K562 (cell line): ENCODE results near the gene KMT2D. TPM values are rescaled to one million over a fixed set of nuclear protein-coding genes. Genes with fewer than 3 reads are reported as not detected.

Experiments
- ATAC-seq: fragments of 200-7000 bp; cut with Tn5 transposase; 3 replicates; pipeline ENCODE4 v1.9.1; 2020; ENCODE audit warnings: moderate library complexity
- BruUV-seq: library from RNA; stranded (reverse); fragments of 400-500 nt; replicated peaks from 2 replicates; lab custom pipeline; 2021; lab: Mats Ljungman, UMichigan
- CTCF ChIA-PET: fragments of 300-600 bp; formaldehyde crosslinking; extraction: SDS; loops from one replicate; lab custom pipeline; 2021; ENCODE audit warnings: low intra/inter-chr PET ratio; lab: Yijun Ruan, JAX
- POLR2A ChIA-PET: fragments of 300-600, 350-650 bp; sonication (Branson Sonifier 250); formaldehyde crosslinking; extraction: SDS; loops from one replicate; lab custom pipeline; 2021; ENCODE audit warnings: antibody characterized with exemption, inconsistent platforms; lab: Yijun Ruan, JAX
- DNase-seq, 4 experiments: peaks; one replicate each; pipeline versions ENCODE4 v3.0.0 to v3.0.0-alpha.2; 2011 to 2018; ENCODE audit warnings: low spot score in 3 of 4, mixed read lengths in 3 of 4; ENCODE audit errors: extremely low read depth in 1 of 4
- FAIRE-seq: peaks from 2 replicates; lab custom pipeline; 2011; peaks lifted over from hg19 to GRCh38; lab: Jason Lieb, UNC
- H2AFZ ChIP-seq: 2 replicates; pipeline ENCODE4 v1.6.0; 2011; ENCODE audit warnings: low read depth, low read length, control low read depth, inconsistent platforms
- H3K27ac ChIP-seq: fragments of 200-600 bp; 3 replicates; pipeline ENCODE4 v1.8.0; 2011; ENCODE audit warnings: low read depth, mild to moderate bottlenecking, control low read depth, inconsistent platforms, low read length, moderate library complexity, mixed read lengths; ENCODE audit errors: extremely low read depth
- H3K27me3 ChIP-seq, 2 experiments: fragments of 300-600 bp in 1 of 2; 2 replicates in 1 of 2; 3 replicates in 1 of 2; pipeline versions ENCODE4 v1.6.0 to v1.8.0; 2011; ENCODE audit warnings: inconsistent platforms in 2 of 2, low read length in 2 of 2, mild to moderate bottlenecking in 1 of 2, mixed read lengths in 1 of 2, moderate library complexity in 1 of 2; ENCODE audit not compliant: control insufficient read depth in 2 of 2, insufficient read depth in 2 of 2
- H3K36me3 ChIP-seq: fragments of 300-600 bp; 3 replicates; pipeline ENCODE4 v1.8.0; 2011; ENCODE audit warnings: mild to moderate bottlenecking, low read length, inconsistent platforms; ENCODE audit not compliant: control insufficient read depth, insufficient read depth
- H3K4me1 ChIP-seq, 2 experiments: fragments of 200-600 bp in 1 of 2; replicated peaks in 1 of 2; 2 replicates in 1 of 2; 3 replicates in 1 of 2; pipeline versions ENCODE4 v1.5.1 to v1.8.0; 2011; ENCODE audit warnings: inconsistent platforms in 2 of 2, low read length in 2 of 2, mild to moderate bottlenecking in 1 of 2, mixed read lengths in 1 of 2, moderate library complexity in 1 of 2; ENCODE audit not compliant: control insufficient read depth in 2 of 2, insufficient read depth in 2 of 2
- H3K4me2 ChIP-seq: 2 replicates; pipeline ENCODE4 v1.6.1; 2011; ENCODE audit warnings: low read length, control low read depth, inconsistent platforms, mixed read lengths; ENCODE audit not compliant: insufficient read depth
- H3K4me3 ChIP-seq: fragments of 200-600 bp; sonication (generic), shearing (Covaris generic); 2 replicates; pipeline ENCODE4 v1.5.1; 2016; ENCODE audit warnings: control low read depth, inconsistent platforms
- H3K79me2 ChIP-seq: fragments of 200-600 bp; 3 replicates; pipeline ENCODE4 v1.8.0; 2011; ENCODE audit warnings: low read length, inconsistent platforms; ENCODE audit not compliant: control insufficient read depth, insufficient read depth
- H3K9ac ChIP-seq, 2 experiments: 2 replicates each; pipeline versions ENCODE4 v1.6.0 to v1.6.1; 2011; ENCODE audit warnings: low read depth in 2 of 2, low read length in 2 of 2, control low read depth in 1 of 2, inconsistent platforms in 1 of 2, mild to moderate bottlenecking in 1 of 2, mixed read lengths in 1 of 2; ENCODE audit not compliant: insufficient read depth in 1 of 2
- H3K9me1 ChIP-seq: one replicate; pipeline ENCODE4 v1.6.0; 2011; ENCODE audit warnings: inconsistent platforms, mild to moderate bottlenecking, low read length, moderate library complexity; ENCODE audit not compliant: control insufficient read depth, insufficient read depth
- H3K9me3 ChIP-seq: replicated peaks from 2 replicates; pipeline ENCODE4 v1.5.1; 2011; ENCODE audit warnings: low read depth, low read length, inconsistent platforms; ENCODE audit not compliant: control insufficient read depth, insufficient read depth
- H4K20me1 ChIP-seq: replicated peaks from 2 replicates; pipeline ENCODE4 v1.6.1; 2011; ENCODE audit warnings: low read length, inconsistent platforms, mixed read lengths; ENCODE audit not compliant: control insufficient read depth, insufficient read depth
- ELF1 ChIP-seq: fragments of 200-800 bp; sonication (Bioruptor generic); IDR thresholded peaks from 2 replicates; pipeline ENCODE4 v1.6.1; 2016; ENCODE audit warnings: missing genetic modification characterization, missing compliant biosample characterization
- ELF4 ChIP-seq: fragments of 450-650 bp; formaldehyde crosslinking; IDR thresholded peaks from 2 replicates; pipeline ENCODE4 v1.4.0; 2022; ENCODE audit warnings: missing genetic modification characterization
- ETV6 ChIP-seq, 3 experiments: fragments of 150-350 bp in 1 of 3; sonication (generic) in 1 of 3; formaldehyde crosslinking in 1 of 3; IDR thresholded peaks; 2 replicates each; pipeline versions ENCODE4 v1.6.1 to v1.8.0; 2014 to 2022; ENCODE audit warnings: borderline replicate concordance in 2 of 3, low read depth in 2 of 3, antibody characterized with exemption in 1 of 3, low read length in 1 of 3, mild to moderate bottlenecking in 1 of 3, missing genetic modification reagents in 1 of 3
- WGBS: fragments of 100-300 bp; shearing (Covaris generic); methylation state at CpG from one replicate; pipeline ENCODE4 v1.1.6; 2016; ENCODE audit warnings: low coverage, mixed read lengths; ENCODE audit not compliant: insufficient coverage; ENCODE audit errors: missing lambda C conversion rate; 5-methylcytosine and 5-hydroxymethylcytosine counted together
- in situ Hi-C: fragments of 300-500 bp; cut with MboI; formaldehyde crosslinking; loops from 4 replicates; pipeline ENCODE4 v1.15.0; 2018; ENCODE audit warnings: inconsistent platforms, mixed read lengths
- intact Hi-C: fragments of 100-400 bp; cut with micrococcal nuclease; formaldehyde crosslinking; loops from 2 replicates; pipeline ENCODE4 v1.14.2; 2022
- polyA plus RNA-seq, 8 experiments: library from polyadenylated mRNA; depleted of rRNA in 4 of 8; stranded (reverse) in 5 of 8; unstranded in 3 of 8; fragments of >200 nt; fragmentation: Nextera tagmentation in 2 of 8; fragmentation: Illumina TruSeq in 1 of 8; extraction: Ambion mirVana in 2 of 8; extraction: Trizol in 1 of 8; gene quantifications; 2 replicates each; pipeline versions ENCODE4 v1.2.1 to v1.2.3, GENCODE V29; 2011 to 2014; ENCODE audit warnings: inconsistent platforms in 1 of 8, missing spikeins in 1 of 8
- total RNA-seq, 7 experiments: library from RNA; depleted of rRNA in 6 of 7; stranded (reverse); fragments of >200 nt in 6 of 7; fragmentation: Illumina TruSeq in 2 of 7; extraction: Trizol in 2 of 7; gene quantifications; 2 replicates each; pipeline versions ENCODE4 v1.2.1 to v1.2.3, GENCODE V29; 2011 to 2021; ENCODE audit warnings: low replicate concordance in 1 of 7

KMT2D gene
- total and polyA plus RNA-seq, 9 of the 15 experiments (the other 6 are each of a cell fraction or from before 2014, with no cell fraction given): 0.22 to 93.7 (median 13.7) TPM

- no TSS peak for BruUV-seq
- Histone ChIP-seq H3K4me1 (peaks cover 54 to 62% of the 10 kb centered on the region in 2 experiments), H4K20me1 (no peaks in the 10 kb centered on the region), H3K27me3 (no peaks in the 10 kb centered on the region), H3K9me1 (no peaks in the 10 kb centered on the region), H3K79me2 (peaks cover 7% of the 10 kb centered on the region; the same call in 1 of the 3 replicates), H3K27ac (no peak overlapping the region), H3K36me3 (no peaks in the 10 kb centered on the region), H3K4me2 (peak overlapping the region; percentile 75; the same call in 1 of the 2 replicates), H3K9me3 (no peaks in the 10 kb centered on the region), H2AFZ (peak overlapping the region; percentile 13; the same call in 1 of the 2 replicates), H3K4me3 (no peak overlapping the region), H3K9ac (peak overlapping the region in 1 of 2 experiments; percentile 68; a peak in 1 of 4 replicates)
- no peak for ATAC-seq
- intact Hi-C loops (loop anchor here (1.0 to 2.0 kb wide), 3 partner anchors 25 to 146 kb away; no protein-coding TSS in a partner anchor), in situ Hi-C loops (no loop called here)
- DNase-seq: no peak
- TF ChIP-seq ELF4 (no peak), ETV6 (IDR thresholded peaks at IDR 0.05; ENCODE audit: borderline replicate concordance in 1 of 2, low read depth in 2 of 2, low read length in 1 of 2) (0 out of 4 replicates have a peak, but pooled peaks of 1 of the 2 experiments have one; percentile 11), ETV6 (CRISPR knock-in tag; IDR thresholded peaks at IDR 0.05; ENCODE audit: borderline replicate concordance) (no peak), ELF1 (tag) (peak; percentile 34; the same call in 1 of the 2 replicates)
- WGBS: 56% methylated on average over 4 of the region's 6 CpGs
- ChIA-PET POLR2A (interaction anchor here (0.6 to 4.6 kb wide), 17 partner anchors 10 to 178 kb away, joined by 3 to 61 read pairs (median 5); partner anchors contain the start of genes LMBR1L, RHEBL1 and TUBA1B), CTCF (interaction anchor here (1.0 to 2.3 kb wide), 3 partner anchors 25 to 146 kb away, joined by 6 to 21 read pairs (median 14); no protein-coding TSS in a partner anchor)
- no peak for FAIRE-seq
Measured at GRCh38 chr12:49088932-49089330, 28.3 kb upstream of the KMT2D start.
